Measurements from ENCODE around the gene ZNF281.
"Not testable (repeated sequence)": the region's sequence is repeated elsewhere in the genome, so short reads cannot be mapped to it uniquely, and the experiment has no call there.

ZNF281 gene

GRCh38 chr1:200429221-200429751 lies 19.4 kb upstream of the ZNF281 start:
- peak; percentile 87 for DNase-seq

- DNase-seq: peak; percentile 80
These were observed 18.8 kb upstream of the ZNF281 start for GRCh38 chr1:200428482-200429205.

- DNase-seq: no peak
These were observed 17.9 kb upstream of the ZNF281 start for GRCh38 chr1:200427744-200428143.

- no peak for DNase-seq
These were observed 16.4 kb upstream of the ZNF281 start for GRCh38 chr1:200426196-200426595.

GRCh38 chr1:200423235-200423634 lies 13.4 kb upstream of the ZNF281 start:
- DNase-seq: no peak

GRCh38 chr1:200422211-200422610 lies 12.4 kb upstream of the ZNF281 start:
- no peak for DNase-seq

- DNase-seq: peak; percentile 99
These were observed 6.2 kb upstream of the ZNF281 start for GRCh38 chr1:200415789-200416593.

GRCh38 chr1:200415227-200415626 lies 5.4 kb upstream of the ZNF281 start:
- peak; percentile 45 for DNase-seq

- no peak for DNase-seq
These were observed 4.8 kb upstream of the ZNF281 start for GRCh38 chr1:200414657-200415056.

- not testable (repeated sequence) for DNase-seq
These were observed 3.9 kb upstream of the ZNF281 start for GRCh38 chr1:200413766-200414165.

- DNase-seq: peak; percentile 54
These were observed 1.8 kb upstream of the ZNF281 start for GRCh38 chr1:200411406-200412257.

GRCh38 chr1:200410566-200410878 lies 686 bp upstream of the ZNF281 start:
- DNase-seq: no peak

GRCh38 chr1:200409203-200409760 lies 554 bp downstream of the ZNF281 start:
- DNase-seq: peak; percentile 43

GRCh38 chr1:200406161-200406797 lies 3.6 kb downstream of the ZNF281 start:
- no peak for DNase-seq

GRCh38 chr1:200405264-200405663 lies 4.6 kb downstream of the ZNF281 start:
- no peak for DNase-seq

GRCh38 chr1:200401708-200402107 lies 8.1 kb downstream of the ZNF281 start:
- DNase-seq: no peak

GRCh38 chr1:200401263-200401662 lies 8.6 kb downstream of the ZNF281 start:
- no peak for DNase-seq

- no peak for DNase-seq
These were observed 9.3 kb downstream of the ZNF281 start for GRCh38 chr1:200400556-200400955.

GRCh38 chr1:200399860-200400259 lies 10.0 kb downstream of the ZNF281 start:
- no peak for DNase-seq

GRCh38 chr1:200398373-200398772 lies 11.5 kb downstream of the ZNF281 start:
- DNase-seq: no peak

GRCh38 chr1:200392625-200393185 lies 17.1 kb downstream of the ZNF281 start:
- no peak for DNase-seq

GRCh38 chr1:200391747-200392146 lies 18.1 kb downstream of the ZNF281 start:
- DNase-seq: no peak
